Ectodermal cell (in vitro differentiated cells): Measurements from ENCODE around the gene MINDY1.

Experiments used
- H3K27ac ChIP-seq: 2 replicates; pipeline ENCODE4 v1.7.0; 2013; ENCODE audit warnings: mild to moderate bottlenecking, low read depth, low read length; ENCODE audit not compliant: insufficient read depth, poor library complexity, severe bottlenecking
- H3K27me3 ChIP-seq: 2 replicates; pipeline ENCODE4 v1.7.0; 2013; ENCODE audit warnings: mild to moderate bottlenecking, low read length; ENCODE audit not compliant: insufficient read depth, control insufficient read depth, poor library complexity, severe bottlenecking
- H3K36me3 ChIP-seq: one replicate; pipeline ENCODE4 v1.7.0; 2013; ENCODE audit warnings: low read length; ENCODE audit not compliant: control insufficient read depth, insufficient read depth
- H3K4me1 ChIP-seq: one replicate; pipeline ENCODE4 v1.7.0; 2013; ENCODE audit warnings: low read length; ENCODE audit not compliant: control insufficient read depth, insufficient read depth
- H3K4me3 ChIP-seq: 2 replicates; pipeline ENCODE4 v1.7.0; 2013; ENCODE audit warnings: low read depth, low read length, control low read depth; ENCODE audit not compliant: insufficient read depth
- H3K9me3 ChIP-seq: 2 replicates; pipeline ENCODE4 v1.7.0; 2013; ENCODE audit warnings: mild to moderate bottlenecking, low read length, moderate library complexity; ENCODE audit not compliant: control insufficient read depth
- WGBS, 2 experiments: methylation state at CpG; one replicate each; pipeline ENCODE4 v1.1.7; 2013; ENCODE audit warnings: missing lambda C conversion rate in 2 of 2; 5-methylcytosine and 5-hydroxymethylcytosine counted together

Gene MINDY1

GRCh38 chr1:151002611-151003010 lies 4.1 kb downstream of the MINDY1 start:
- no peak overlapping the region for H3K27ac ChIP-seq
- no peak overlapping the region for H3K4me3 ChIP-seq
- WGBS, 2 experiments: 78 to 82% methylated on average over 2 of the region's 2 CpGs

GRCh38 chr1:151002051-151002450 lies 4.7 kb downstream of the MINDY1 start:
- Histone ChIP-seq H3K27ac (no peak overlapping the region), H3K36me3 (no peaks in the 10 kb centered on the region), H3K27me3 (no peaks in the 10 kb centered on the region), H3K4me1 (peaks cover 9% of the 10 kb centered on the region), H3K9me3 (no peaks in the 10 kb centered on the region), H3K4me3 (no peak overlapping the region)
- WGBS, 2 experiments: 93 to 98% methylated on average over 3 of the region's 3 CpGs

More at GRCh38 chr1:151002611-151003010, 4.1 kb downstream of the MINDY1 start:
- Histone ChIP-seq H3K9me3 (no peaks in the 10 kb centered on the region), H3K36me3 (no peaks in the 10 kb centered on the region), H3K27me3 (no peaks in the 10 kb centered on the region), H3K4me1 (peaks cover 9% of the 10 kb centered on the region)

- 88 to 90% methylated on average over 4 of the region's 4 CpGs for WGBS, 2 experiments
These were observed 5.1 kb downstream of the MINDY1 start for GRCh38 chr1:151001602-151002001.

GRCh38 chr1:151000408-151000807 lies 6.3 kb downstream of the MINDY1 start:
- no peaks in the 10 kb centered on the region for H3K27me3 ChIP-seq
- H3K4me1 ChIP-seq: peaks cover 3% of the 10 kb centered on the region
- H3K27ac ChIP-seq: no peak overlapping the region
- no peak overlapping the region for H3K4me3 ChIP-seq
- H3K36me3 ChIP-seq: no peaks in the 10 kb centered on the region
- H3K9me3 ChIP-seq: no peaks in the 10 kb centered on the region
- 91 to 92% methylated on average over 3 of the region's 3 CpGs for WGBS, 2 experiments

More at GRCh38 chr1:151001602-151002001, 5.1 kb downstream of the MINDY1 start:
- Histone ChIP-seq H3K4me1 (peaks cover 9% of the 10 kb centered on the region), H3K36me3 (no peaks in the 10 kb centered on the region), H3K27ac (no peak overlapping the region), H3K9me3 (no peaks in the 10 kb centered on the region), H3K4me3 (no peak overlapping the region), H3K27me3 (no peaks in the 10 kb centered on the region)

GRCh38 chr1:150999926-151000325 lies 6.8 kb downstream of the MINDY1 start:
- 100% methylated on average over 2 of the region's 2 CpGs for WGBS, 2 experiments
- Histone ChIP-seq H3K27ac (no peak overlapping the region), H3K27me3 (no peaks in the 10 kb centered on the region)

GRCh38 chr1:150999051-150999674 lies 7.5 kb downstream of the MINDY1 start:
- WGBS, 2 experiments: 90 to 92% methylated on average over 17 of the region's 17 CpGs
- Histone ChIP-seq H3K27ac (no peak overlapping the region), H3K36me3 (no peaks in the 10 kb centered on the region), H3K4me1 (peaks cover 4% of the 10 kb centered on the region), H3K27me3 (no peaks in the 10 kb centered on the region), H3K9me3 (no peaks in the 10 kb centered on the region), H3K4me3 (no peak overlapping the region)

More at GRCh38 chr1:150999926-151000325, 6.8 kb downstream of the MINDY1 start:
- H3K36me3 ChIP-seq: no peaks in the 10 kb centered on the region
- peaks cover 4% of the 10 kb centered on the region for H3K4me1 ChIP-seq
- H3K9me3 ChIP-seq: no peaks in the 10 kb centered on the region
- no peak overlapping the region for H3K4me3 ChIP-seq

- no peak overlapping the region for H3K27ac ChIP-seq
- H3K36me3 ChIP-seq: no peaks in the 10 kb centered on the region
- 72 to 90% methylated on average over 4 to 5 of the region's 5 CpGs for WGBS, 2 experiments
- peaks cover 4% of the 10 kb centered on the region for H3K4me1 ChIP-seq
- H3K9me3 ChIP-seq: no peaks in the 10 kb centered on the region
- H3K27me3 ChIP-seq: no peaks in the 10 kb centered on the region
- H3K4me3 ChIP-seq: no peak overlapping the region
These were observed 8.8 kb downstream of the MINDY1 start for GRCh38 chr1:150997949-150998348.

GRCh38 chr1:150997126-150997872 lies 9.4 kb downstream of the MINDY1 start:
- Histone ChIP-seq H3K4me1 (peaks cover 4% of the 10 kb centered on the region), H3K4me3 (no peak overlapping the region), H3K27ac (no peak overlapping the region), H3K27me3 (no peaks in the 10 kb centered on the region), H3K36me3 (no peaks in the 10 kb centered on the region), H3K9me3 (no peaks in the 10 kb centered on the region)
- WGBS, 2 experiments: 94 to 95% methylated on average over 20 of the region's 20 CpGs

- Histone ChIP-seq H3K9me3 (no peaks in the 10 kb centered on the region), H3K27ac (no peak overlapping the region), H3K36me3 (no peaks in the 10 kb centered on the region), H3K27me3 (no peaks in the 10 kb centered on the region), H3K4me3 (no peak overlapping the region), H3K4me1 (peaks cover 4% of the 10 kb centered on the region)
- WGBS, 2 experiments: 34 to 39% methylated on average over 9 of the region's 9 CpGs
These were observed 10.8 kb downstream of the MINDY1 start for GRCh38 chr1:150995896-150996295.

GRCh38 chr1:150995460-150995859 lies 11.2 kb downstream of the MINDY1 start:
- H3K9me3 ChIP-seq: no peaks in the 10 kb centered on the region
- no peaks in the 10 kb centered on the region for H3K27me3 ChIP-seq
- H3K27ac ChIP-seq: no peak overlapping the region
- peaks cover 4% of the 10 kb centered on the region for H3K4me1 ChIP-seq
- no peaks in the 10 kb centered on the region for H3K36me3 ChIP-seq
- no peak overlapping the region for H3K4me3 ChIP-seq
- WGBS, 2 experiments: 85 to 87% methylated on average over 4 of the region's 4 CpGs
